Erythroblast (primary cell): ENCODE measurements around the gene NCAPD3.

Source experiments
- DNase-seq, 2 experiments: peaks; one replicate each; lab custom pipeline; 2025; lab: John Stamatoyannopoulos, UW
- GATA1 ChIP-seq: IDR thresholded peaks from 2 replicates; pipeline ENCODE4 v1.6.1; 2011; ENCODE audit warnings: low read depth, mild to moderate bottlenecking, control low read depth, low read length, moderate library complexity
- POLR2A ChIP-seq: IDR thresholded peaks from 2 replicates; pipeline ENCODE4 v1.6.1; 2011; ENCODE audit warnings: mild to moderate bottlenecking, low read length

Gene NCAPD3

DNA sequence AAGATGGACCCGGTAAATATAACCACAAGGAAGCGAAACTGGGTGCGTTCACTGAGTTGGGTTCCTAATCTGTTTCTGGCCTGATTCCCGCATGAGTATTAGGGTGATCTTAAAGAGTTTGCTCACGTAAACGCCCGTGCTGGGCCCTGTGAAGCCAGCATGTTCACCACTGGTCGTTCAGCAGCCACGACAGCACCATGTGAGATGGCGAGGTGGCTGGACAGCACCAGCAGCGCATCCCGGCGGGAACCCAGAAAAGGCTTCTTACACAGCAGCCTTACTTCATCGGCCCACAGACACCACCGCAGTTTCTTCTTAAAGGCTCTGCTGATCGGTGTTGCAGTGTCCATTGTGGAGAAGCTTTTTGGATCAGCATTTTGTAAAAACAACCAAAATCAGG is 74.4 kb downstream of the NCAPD3 start:
- no peak for TF ChIP-seq GATA1
- TF ChIP-seq POLR2A = no peak
- no peak for DNase-seq

DNA sequence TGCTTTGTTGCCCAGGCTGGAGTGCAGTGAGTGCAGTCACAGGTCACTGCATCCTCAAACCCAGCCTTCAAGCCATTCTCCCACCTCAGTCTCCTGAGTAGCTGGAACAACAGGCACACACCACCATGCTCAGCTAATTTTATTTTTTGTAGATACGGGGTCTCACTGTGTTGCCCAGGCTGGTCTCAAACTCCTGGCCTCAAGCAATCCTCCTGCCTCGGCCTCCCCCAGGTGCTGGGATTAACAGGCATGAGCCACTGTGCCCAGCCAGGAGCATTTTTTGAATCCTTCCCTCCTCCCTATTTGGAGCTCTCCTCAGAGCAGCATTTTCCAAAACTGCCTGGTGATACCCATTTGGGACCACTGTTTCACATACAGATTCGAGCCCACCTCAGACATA is 77.2 kb downstream of the NCAPD3 start:
- no peak for TF ChIP-seq GATA1
- DNase-seq = no peak

DNA sequence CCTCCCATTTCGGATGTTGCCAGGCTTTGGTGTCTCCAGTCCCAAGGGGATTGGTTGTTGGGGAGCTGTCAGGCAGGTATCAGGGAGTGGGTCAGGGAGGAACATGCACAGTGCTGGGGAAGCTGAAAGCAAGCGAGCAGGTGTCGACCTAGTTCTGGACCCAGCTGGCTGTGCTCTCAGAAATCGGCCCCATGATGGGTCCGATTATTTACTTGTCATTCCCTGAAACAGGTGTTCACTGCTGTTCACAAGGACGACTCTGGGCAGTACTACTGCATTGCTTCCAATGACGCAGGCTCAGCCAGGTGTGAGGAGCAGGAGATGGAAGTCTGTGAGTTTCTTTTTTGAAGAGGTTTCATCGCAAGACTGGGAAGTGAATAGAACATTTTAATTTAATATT is 78.1 kb downstream of the NCAPD3 start:
- no peak for TF ChIP-seq POLR2A
- TF ChIP-seq GATA1 = no peak
- no peak for DNase-seq

DNA sequence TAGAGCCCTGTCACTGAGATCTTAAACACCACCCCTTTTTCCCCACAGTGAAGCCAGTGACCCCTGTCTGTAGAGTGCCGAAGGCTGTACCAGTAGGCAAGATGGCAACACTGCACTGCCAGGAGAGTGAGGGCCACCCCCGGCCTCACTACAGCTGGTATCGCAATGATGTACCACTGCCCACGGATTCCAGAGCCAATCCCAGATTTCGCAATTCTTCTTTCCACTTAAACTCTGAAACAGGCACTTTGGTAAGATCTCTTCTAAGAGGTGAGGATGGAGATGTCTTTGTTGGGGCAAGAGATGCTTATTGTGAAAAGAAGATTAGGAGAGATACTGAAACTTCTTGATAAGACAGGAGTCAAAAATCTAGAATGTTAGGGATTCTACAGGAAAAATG is 79.0 kb downstream of the NCAPD3 start:
- TF ChIP-seq GATA1 (no peak), POLR2A (no peak)
- DNase-seq = no peak

DNA sequence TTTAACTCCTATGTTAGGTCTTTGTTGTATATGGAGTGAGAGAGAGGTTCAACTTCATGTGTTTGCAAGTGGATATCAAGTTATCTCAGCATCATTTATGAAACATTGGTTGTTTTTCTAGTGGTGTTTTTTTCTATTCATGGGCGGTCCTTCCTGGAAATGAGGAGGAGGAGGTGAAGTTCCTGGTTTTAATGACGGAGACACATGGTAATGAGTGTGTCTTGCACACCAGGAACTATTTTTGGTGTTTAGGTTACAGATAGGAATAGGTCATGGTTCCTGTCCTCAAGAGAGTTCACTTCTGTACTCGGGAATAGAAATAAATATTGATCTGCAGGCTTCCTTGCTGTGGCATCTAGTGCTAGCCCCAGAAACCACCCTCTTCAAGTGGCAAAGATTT is 80.0 kb downstream of the NCAPD3 start:
- no peak for DNase-seq
- TF ChIP-seq POLR2A (no peak), GATA1 (no peak)

DNA sequence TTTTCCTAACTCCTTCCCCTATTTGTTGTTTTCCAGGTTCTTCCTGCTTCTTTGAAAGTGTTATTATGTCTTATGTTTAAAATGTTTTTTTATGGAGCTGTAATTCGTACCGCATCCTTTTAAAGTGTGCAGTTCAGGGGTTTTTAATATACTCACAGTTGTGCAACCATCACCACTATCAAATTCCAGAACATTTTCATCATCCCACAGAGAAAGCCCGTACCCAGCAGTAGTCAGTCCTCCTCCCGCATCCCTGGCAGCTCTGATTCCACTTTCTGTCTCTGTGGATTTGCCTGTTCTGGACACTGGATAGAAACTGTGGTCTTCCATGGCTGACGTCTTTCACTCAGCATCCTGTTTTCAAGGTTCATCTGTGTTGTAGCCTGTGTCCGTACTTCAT is 81.2 kb downstream of the NCAPD3 start:
- DNase-seq = no peak
- TF ChIP-seq POLR2A (no peak), GATA1 (no peak)

DNA sequence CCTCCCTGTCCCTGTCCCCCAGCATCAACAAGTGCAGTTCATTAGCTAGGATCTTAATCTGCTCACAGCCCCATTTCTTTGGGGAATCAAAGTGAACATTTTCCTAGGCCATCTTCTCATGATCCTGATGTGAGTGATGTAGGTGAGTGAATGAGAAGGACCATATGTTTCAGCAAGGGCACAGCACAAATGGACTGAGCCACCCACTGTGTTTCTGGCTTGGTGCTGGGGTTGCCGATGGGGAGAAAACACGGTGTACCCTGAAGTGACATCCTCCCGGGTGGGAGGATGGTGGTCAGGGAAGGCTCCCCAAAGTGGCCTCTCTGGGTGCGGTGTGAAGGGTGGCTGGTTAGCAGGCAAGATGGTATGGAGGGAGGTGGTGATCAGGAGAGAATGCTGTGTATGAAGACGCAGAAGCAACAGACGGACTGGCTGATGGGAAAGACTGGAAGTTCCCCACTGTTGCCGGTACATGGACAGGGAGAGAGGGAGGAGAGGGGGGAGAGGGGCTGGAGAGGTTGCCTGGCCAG is 82.7 kb downstream of the NCAPD3 start:
- no peak for DNase-seq
- TF ChIP-seq POLR2A (no peak), GATA1 (no peak)

DNA sequence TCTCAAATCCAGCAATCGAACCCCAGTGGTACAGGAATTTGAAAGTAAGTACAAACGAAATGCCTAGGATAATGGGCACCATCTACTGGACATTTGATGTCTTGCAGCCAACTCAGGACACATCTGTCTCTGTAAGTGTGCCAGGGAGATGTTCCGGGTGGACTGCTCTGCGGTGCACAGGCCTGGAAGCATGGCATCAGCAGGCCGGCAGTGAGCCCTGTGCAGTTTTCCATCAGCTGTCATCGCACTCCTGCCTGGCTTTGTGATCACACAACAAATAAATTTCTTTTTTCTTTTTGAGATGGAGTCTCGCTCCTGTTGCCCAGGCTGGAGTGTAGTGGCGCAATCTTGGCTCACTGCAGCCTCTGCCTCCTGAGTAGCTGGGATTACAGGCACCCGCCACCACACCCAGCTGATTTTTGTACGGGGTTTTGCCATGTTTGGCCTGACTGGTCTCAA is 83.9 kb downstream of the NCAPD3 start:
- peak; percentile 43 to 52 for DNase-seq
- TF ChIP-seq GATA1 (no peak), POLR2A (no peak)

DNA sequence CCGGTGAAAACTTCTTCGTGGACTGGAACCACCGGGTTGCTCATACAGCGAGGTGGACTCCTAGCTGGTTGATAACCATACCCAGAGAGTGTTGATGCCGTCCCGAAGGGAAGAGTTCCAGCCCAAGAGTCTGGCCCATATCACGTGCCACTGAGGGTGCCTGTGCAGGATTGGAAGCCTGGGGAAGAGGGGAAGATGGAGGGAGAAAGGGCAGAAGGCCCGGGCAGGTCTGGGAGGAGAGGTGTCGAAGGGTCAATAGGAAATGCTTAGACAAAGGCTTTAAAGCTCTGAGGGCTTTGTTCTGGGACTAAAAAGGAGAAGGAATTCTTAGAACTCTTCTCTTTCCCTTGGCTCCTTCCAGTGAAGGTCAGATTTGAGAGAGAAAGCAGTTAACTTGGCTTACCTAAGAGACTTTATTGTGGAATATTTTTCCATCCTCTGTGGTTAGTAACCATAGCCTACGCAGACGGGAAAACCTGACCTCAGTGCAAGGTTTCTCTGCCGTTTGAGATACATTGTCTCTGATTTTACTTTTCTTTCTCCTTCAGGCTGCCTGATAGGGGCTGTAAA is 84.4 kb downstream of the NCAPD3 start:
- TF ChIP-seq POLR2A (no peak), GATA1 (no peak)
- no peak for DNase-seq

DNA sequence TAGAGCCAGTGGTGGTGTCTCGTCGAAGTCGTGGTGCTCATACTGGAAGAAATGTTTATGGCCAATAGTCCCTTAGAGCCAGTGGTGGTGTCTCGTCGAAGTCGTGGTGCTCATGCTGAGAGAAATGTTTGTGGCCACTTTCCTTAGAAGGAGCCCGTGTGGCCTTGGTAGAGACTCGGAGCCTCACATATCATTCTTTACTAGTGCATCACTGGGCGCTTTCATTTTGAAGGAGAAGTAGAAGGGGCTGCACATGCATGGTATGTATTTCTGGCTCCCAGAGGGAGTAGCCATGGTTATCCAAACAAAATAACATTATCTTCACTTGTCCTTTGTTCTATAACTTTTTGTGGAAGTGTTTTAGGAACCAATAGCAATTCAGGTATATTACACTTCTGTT is 85.4 kb downstream of the NCAPD3 start:
- no peak for DNase-seq
- TF ChIP-seq POLR2A (no peak), GATA1 (no peak)

DNA sequence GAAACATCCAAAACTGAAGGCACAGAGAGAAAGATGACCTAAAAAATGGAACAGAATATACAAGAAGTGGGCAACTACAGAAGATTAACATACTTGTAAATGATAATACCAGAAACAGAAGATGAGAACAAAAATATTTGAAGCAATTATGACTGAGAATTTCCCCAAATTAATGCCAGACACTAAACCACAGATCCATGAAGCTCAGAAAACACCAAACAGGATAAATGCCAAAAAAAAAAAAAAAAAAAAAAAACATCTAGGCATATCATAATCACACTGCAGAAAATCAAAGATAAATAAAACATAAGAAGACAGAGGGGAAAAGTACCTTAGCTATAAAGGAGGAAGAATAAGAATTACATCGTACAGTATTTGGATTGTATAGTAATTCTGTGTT is 89.6 kb downstream of the NCAPD3 start:
- TF ChIP-seq POLR2A (no peak), GATA1 (no peak)

DNA sequence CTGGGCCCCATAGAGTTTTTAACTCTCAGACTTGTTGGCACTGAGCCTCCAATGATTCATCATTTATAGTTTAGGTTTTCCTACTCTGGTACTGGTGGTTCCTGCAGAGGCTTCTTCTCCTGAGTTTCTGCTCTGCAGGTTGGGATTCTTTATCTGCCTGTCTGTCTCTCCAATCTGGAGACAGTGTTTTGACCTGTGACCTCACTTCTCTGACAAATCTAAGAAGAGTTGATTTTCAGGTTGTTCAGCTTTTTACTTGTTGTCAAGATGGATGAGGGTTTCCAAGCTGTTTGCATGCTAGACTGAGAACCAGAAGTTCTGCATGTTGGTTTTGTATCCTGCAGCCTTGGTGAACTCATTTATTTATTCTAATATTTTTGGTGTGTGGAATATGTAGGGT is 91.0 kb downstream of the NCAPD3 start:
- DNase-seq = no peak

More for the DNA sequence above, 89.6 kb downstream of the NCAPD3 start:
- DNase-seq = no peak

DNA sequence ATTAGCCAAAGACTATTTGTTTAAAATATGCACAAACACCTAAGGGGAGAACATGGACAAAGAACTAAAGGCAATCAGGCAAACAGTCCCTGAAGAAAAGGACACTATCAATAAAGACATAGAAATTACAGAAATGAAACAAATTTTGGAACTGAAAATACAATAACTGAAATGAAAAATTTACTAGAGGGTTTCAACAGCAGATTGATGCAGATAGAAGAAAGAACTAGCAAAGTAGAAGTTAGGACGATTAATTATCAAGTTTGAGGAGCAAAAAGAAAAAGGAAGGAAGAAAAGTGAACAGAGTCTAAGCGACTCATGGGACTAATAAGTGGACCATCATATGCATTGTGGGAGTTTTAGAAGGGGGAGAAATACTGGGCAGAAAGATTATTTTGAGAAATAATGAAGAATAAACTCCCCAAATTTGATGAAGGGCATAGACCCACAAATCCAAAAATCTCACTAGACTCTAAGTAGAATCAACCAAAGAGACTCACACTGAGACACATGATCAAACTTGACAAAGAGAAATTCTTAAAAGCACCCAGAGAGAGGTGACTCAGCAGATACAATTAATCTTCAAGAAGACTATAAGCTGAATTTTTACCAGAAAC is 92.0 kb downstream of the NCAPD3 start:
- no peak for DNase-seq
- TF ChIP-seq GATA1 (no peak), POLR2A (no peak)

More for the DNA sequence above, 91.0 kb downstream of the NCAPD3 start:
- no peak for TF ChIP-seq GATA1
- TF ChIP-seq POLR2A = no peak

DNA sequence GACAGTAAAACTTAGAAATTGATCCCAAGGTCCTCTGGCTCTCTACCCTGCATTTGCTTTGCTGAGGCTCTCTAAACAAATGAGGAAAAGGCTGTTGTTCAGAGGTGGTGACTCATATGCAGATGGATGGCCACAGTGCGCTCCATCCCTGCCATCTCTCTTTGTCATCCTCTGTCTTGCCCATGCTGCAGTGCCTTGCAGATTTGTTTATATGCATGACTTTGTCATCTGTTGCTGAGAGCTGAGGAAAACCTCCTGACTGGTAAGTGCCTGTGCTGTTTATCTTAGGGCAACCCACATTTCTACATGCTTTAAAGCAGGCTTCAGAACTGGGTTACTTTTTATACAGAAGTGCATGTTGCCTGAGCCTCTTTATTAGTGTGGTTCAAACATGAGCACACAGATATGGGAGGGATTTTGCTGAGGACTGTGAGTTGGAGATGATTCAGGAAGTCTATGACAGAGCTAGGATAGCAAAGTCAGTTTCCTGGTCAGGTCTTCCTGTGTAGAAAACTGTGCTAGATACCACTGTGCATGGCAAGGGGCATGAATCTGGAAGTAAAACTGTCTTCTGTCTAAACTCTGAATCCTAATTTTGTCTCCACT is 97.4 kb downstream of the NCAPD3 start:
- TF ChIP-seq POLR2A (no peak), GATA1 (no peak)
- DNase-seq = no peak
